SU-DHL-6 (cell line): ENCODE results near the gene ELMO2.

Experiments
- H2AFZ ChIP-seq: fragments of 200-600 bp; sonication (generic); 2 replicates; pipeline ENCODE4 v1.6.1; 2014; ENCODE audit warnings: low read depth, mild to moderate bottlenecking, moderate library complexity, mixed read lengths, antibody characterized with exemption, low read length; ENCODE audit not compliant: severe bottlenecking
- H3F3A ChIP-seq: fragments of 200-600 bp; shearing (Covaris generic); 2 replicates; pipeline ENCODE4 v1.6.0; 2016; ENCODE audit warnings: antibody characterized with exemption, mild to moderate bottlenecking; ENCODE audit not compliant: insufficient read depth
- H3K27ac ChIP-seq: fragments of 200-600 bp; sonication (generic); 2 replicates; pipeline ENCODE4 v1.5.1; 2016; ENCODE audit warnings: low read depth, mild to moderate bottlenecking, low read length, moderate library complexity, mixed read lengths
- H3K27me3 ChIP-seq: fragments of 200-600 bp; sonication (generic), shearing (Covaris generic); 2 replicates; pipeline ENCODE4 v1.6.0; 2014; ENCODE audit warnings: mild to moderate bottlenecking, low read length
- H3K36me3 ChIP-seq: fragments of 200-600 bp; sonication (generic); 2 replicates; pipeline ENCODE4 v1.6.1; 2014; ENCODE audit warnings: mild to moderate bottlenecking, low read length, mixed read lengths
- H3K4me2 ChIP-seq: fragments of 300-600, 200-600 bp; shearing (Covaris generic), sonication (generic); 2 replicates; pipeline ENCODE4 v1.6.0; 2014; ENCODE audit warnings: low read length, low read depth, mild to moderate bottlenecking; ENCODE audit not compliant: poor library complexity, severe bottlenecking
- H3K4me3 ChIP-seq: fragments of 200-600 bp; sonication (generic); 2 replicates; pipeline ENCODE4 v1.5.1; 2014; ENCODE audit warnings: antibody characterized with exemption, low read length, mild to moderate bottlenecking, mixed read lengths; ENCODE audit not compliant: insufficient read depth, poor library complexity, severe bottlenecking
- H3K79me2 ChIP-seq: fragments of 200-600 bp; sonication (generic); 2 replicates; pipeline ENCODE4 v1.6.1; 2014; ENCODE audit warnings: mild to moderate bottlenecking, low read length, moderate library complexity; ENCODE audit not compliant: insufficient read depth
- H3K9ac ChIP-seq: fragments of 200-600 bp; sonication (generic); 2 replicates; pipeline ENCODE4 v1.7.0; 2014; ENCODE audit warnings: mild to moderate bottlenecking, low read length
- H3K9me2 ChIP-seq: fragments of 200-600 bp; sonication (generic); replicated peaks from 2 replicates; pipeline ENCODE4 v1.6.1; 2014; ENCODE audit warnings: low read length; ENCODE audit not compliant: insufficient read depth
- H3K9me3 ChIP-seq: fragments of 200-600 bp; sonication (generic); 2 replicates; pipeline ENCODE4 v1.6.1; 2014; ENCODE audit warnings: low read length, mixed read lengths; ENCODE audit not compliant: insufficient read depth
- H4K20me1 ChIP-seq: fragments of 200-600 bp; sonication (generic); 2 replicates; pipeline ENCODE4 v1.6.1; 2014; ENCODE audit warnings: low read depth, mild to moderate bottlenecking, antibody characterized with exemption, low read length, moderate library complexity, mixed read lengths
- EZH2phosphoT487 ChIP-seq: fragments of 200-600 bp; sonication (generic), shearing (Covaris generic); conservative IDR thresholded peaks from 2 replicates; pipeline ENCODE4 v1.6.1; 2018; ENCODE audit warnings: mild to moderate bottlenecking, antibody characterized with exemption, low read length, moderate library complexity, mixed read lengths
- TF ChIP-seq, protein P1 (sequence below): fragments of 200-600 bp; sonication (generic); IDR thresholded peaks from one replicate; pipeline ENCODE4 v1.5.1; 2017; ENCODE audit warnings: antibody characterized with exemption, mild to moderate bottlenecking, low read length, moderate library complexity; ENCODE audit not compliant: insufficient read depth, poor library complexity, severe bottlenecking

ELMO2 gene

DNA sequence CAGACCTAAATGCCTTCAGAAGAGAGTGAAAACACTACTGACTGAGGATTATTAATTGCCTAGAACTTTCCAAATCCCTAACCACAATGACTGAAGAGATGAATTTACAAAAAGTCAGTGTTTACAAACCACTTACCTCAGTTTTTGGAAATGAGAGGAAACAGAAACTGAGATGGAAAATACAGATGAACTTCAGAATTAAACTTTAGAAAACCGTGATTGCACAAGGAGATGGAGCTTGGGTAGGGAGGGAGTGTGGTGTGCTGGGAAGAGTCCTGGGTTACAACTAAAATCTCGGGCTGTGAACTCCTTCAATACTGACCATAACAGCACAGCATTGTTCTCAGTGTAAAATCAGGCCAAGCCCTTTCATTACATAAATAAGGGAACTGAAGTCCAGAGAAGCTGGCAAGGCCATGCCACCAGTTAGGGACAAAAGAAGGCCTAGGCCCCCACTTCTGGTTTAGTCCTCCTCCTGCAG is 4.0 kb downstream of the ELMO2 start:
- no peaks in the 10 kb centered on the region for H3K27me3 ChIP-seq
- no peak overlapping the region for H3K4me3 ChIP-seq
- no peak overlapping the region for H3K4me2 ChIP-seq
- H3K9me2 ChIP-seq: no peaks in the 10 kb centered on the region
- H3K9ac ChIP-seq: no peak overlapping the region
- H2AFZ ChIP-seq: no peak overlapping the region
- peaks cover 7% of the 10 kb centered on the region; the same call in 1 of the 2 replicates for H3K79me2 ChIP-seq
- no peak for TF ChIP-seq EZH2phosphoT487
- TF ChIP-seq, protein P1, sequence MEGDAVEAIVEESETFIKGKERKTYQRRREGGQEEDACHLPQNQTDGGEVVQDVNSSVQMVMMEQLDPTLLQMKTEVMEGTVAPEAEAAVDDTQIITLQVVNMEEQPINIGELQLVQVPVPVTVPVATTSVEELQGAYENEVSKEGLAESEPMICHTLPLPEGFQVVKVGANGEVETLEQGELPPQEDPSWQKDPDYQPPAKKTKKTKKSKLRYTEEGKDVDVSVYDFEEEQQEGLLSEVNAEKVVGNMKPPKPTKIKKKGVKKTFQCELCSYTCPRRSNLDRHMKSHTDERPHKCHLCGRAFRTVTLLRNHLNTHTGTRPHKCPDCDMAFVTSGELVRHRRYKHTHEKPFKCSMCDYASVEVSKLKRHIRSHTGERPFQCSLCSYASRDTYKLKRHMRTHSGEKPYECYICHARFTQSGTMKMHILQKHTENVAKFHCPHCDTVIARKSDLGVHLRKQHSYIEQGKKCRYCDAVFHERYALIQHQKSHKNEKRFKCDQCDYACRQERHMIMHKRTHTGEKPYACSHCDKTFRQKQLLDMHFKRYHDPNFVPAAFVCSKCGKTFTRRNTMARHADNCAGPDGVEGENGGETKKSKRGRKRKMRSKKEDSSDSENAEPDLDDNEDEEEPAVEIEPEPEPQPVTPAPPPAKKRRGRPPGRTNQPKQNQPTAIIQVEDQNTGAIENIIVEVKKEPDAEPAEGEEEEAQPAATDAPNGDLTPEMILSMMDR: no peak
- H3K27ac ChIP-seq: no peak overlapping the region
- H3F3A ChIP-seq: no peaks in the 10 kb centered on the region
- H3K36me3 ChIP-seq: no peaks in the 10 kb centered on the region
- H3K9me3 ChIP-seq: no peaks in the 10 kb centered on the region
- H4K20me1 ChIP-seq: no peaks in the 10 kb centered on the region; the same call in 1 of the 2 replicates

DNA sequence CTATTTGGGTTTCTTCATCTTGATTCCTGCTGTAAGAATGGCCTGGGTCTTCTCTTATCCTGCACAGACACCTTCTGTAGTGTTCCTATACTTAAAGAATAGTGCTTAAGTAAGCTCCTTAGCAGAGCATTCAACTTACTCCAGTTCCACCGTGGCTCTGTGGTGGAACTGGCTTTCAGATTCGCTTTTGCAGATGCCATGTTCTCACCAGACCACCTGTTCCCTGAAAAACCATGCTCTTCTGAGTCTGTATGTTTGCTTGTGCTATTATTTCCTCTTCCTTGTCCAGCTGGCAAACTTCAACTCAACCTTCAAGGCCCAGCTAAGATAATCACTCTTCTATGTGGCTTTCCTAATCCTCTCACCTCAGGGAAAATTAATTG is 4.9 kb downstream of the ELMO2 start:
- no peaks in the 10 kb centered on the region for H3K9me3 ChIP-seq
- H3K27ac ChIP-seq: no peak overlapping the region
- no peaks in the 10 kb centered on the region; the same call in 1 of the 2 replicates for H4K20me1 ChIP-seq
- H3K27me3 ChIP-seq: no peaks in the 10 kb centered on the region
- H3K4me2 ChIP-seq: no peak overlapping the region
- H3K79me2 ChIP-seq: peaks cover 7% of the 10 kb centered on the region; the same call in 1 of the 2 replicates
- H3F3A ChIP-seq: no peaks in the 10 kb centered on the region
- H3K36me3 ChIP-seq: no peaks in the 10 kb centered on the region
- TF ChIP-seq EZH2phosphoT487: no peak
- TF ChIP-seq, protein P1: no peak
- H3K9me2 ChIP-seq: no peaks in the 10 kb centered on the region
- H3K4me3 ChIP-seq: no peak overlapping the region
- H3K9ac ChIP-seq: no peak overlapping the region
- H2AFZ ChIP-seq: no peak overlapping the region

DNA sequence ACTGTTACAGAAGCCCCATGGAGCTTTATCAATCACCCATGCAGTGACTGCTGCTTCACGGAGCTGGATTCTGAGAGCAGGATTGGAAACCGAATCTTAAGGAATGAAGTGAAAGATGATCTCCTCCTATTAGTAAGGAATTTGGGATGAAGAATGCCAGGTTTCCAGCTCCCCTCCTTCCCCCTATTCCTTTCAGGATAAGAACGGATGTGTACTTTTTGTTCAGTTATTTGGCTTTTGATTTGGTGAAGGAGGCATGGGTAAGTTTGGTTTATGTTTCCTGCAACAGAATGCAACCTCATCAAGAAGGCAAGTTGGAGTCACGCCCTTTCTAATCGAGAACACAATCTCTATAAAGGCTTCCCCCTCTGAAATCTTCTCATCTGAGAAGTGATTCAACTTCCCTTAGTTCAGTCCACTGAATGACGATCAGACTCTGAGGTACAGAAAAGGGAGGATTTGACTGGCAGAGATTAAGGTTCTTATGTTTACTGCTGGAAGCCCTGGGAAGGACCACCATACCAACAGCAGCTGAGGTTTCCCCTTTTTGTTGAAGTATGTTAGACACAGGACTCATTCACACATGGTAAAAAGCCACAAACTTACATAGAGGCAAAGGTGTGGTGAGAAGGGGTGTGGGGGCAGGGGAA is 5.5 kb downstream of the ELMO2 start:
- Histone ChIP-seq H3K9ac (no peak overlapping the region), H3K9me3 (no peaks in the 10 kb centered on the region), H3K27me3 (no peaks in the 10 kb centered on the region), H2AFZ (no peak overlapping the region), H3F3A (no peaks in the 10 kb centered on the region), H3K27ac (no peak overlapping the region), H3K4me2 (no peak overlapping the region), H3K36me3 (no peaks in the 10 kb centered on the region), H3K79me2 (peaks cover 7% of the 10 kb centered on the region; the same call in 1 of the 2 replicates), H3K9me2 (no peaks in the 10 kb centered on the region), H4K20me1 (no peaks in the 10 kb centered on the region; the same call in 1 of the 2 replicates), H3K4me3 (no peak overlapping the region)
- no peak for TF ChIP-seq EZH2phosphoT487
- TF ChIP-seq, protein P1: no peak
